GM18861 (cell line): ENCODE measurements around the gene SYP.
"Not testable (repeated sequence)": the region's sequence is repeated elsewhere in the genome, so short reads cannot be mapped to it uniquely, and the experiment has no call there.

Source experiments
- ATAC-seq: cut with Tn5 transposase; IDR thresholded peaks from one replicate; pipeline ENCODE4 v1.9.1; 2021; ENCODE audit not compliant: unreplicated experiment

The SYP gene

GRCh38 chrX:49190821-49191573, 9.0 kb downstream of the SYP start:
- peak; percentile 86 for ATAC-seq

GRCh38 chrX:49189606-49190005, 10.4 kb downstream of the SYP start:
- no peak for ATAC-seq

DNA sequence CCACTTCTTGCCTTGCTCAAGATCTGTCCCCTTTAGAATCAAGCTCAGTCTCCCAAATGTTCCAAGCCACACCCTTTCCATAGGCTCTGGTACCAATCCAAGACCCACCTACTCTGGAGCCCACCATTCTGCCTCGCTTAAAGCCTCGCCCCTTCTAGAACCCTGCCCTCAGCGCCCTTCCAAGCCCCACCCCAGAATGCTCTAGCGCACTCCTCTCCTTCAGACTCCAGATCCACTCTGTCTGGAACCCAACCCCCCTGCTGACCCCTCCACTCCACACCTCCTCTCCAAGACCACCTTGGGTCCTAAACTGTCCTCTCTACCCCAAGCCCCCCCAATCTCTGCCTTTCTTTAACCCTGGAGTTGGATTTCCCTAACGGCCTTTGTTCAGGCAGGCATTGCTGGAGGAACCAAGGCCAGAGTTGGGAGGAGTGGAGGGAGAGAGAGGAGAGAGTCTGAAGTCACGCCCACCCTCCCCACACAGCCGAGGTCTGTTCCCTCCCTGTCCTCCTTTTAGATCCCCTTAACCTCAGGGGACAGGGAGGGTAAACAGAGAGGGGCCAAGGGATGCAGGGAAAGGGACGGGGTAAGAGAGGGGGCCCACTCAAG, 11.4 kb downstream of the SYP start:
- ATAC-seq = no peak

DNA sequence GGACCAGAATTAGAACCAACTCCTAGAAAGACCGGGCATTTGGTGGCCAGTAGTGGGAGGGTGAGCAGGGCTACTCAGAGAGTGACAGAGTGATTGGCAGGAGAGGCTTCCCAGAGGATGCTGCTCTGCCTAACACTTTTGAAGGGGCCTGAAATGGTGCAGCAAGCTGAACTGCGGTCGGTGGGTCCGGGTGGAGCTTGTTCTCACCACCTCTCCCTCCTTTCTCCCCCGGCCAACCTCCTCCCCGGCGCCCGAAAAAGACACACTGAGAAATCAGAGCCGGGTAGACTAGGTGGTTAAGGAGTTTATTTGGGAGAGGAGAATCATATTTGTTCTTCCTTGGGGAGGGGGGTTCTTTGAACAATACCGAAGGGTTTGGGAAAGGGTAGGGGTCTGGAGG, 12.5 kb downstream of the SYP start:
- ATAC-seq = no peak

GRCh38 chrX:49187028-49187394, 13.0 kb downstream of the SYP start:
- ATAC-seq = no peak

GRCh38 chrX:49186125-49187027, 13.6 kb downstream of the SYP start, which contains the start of gene PRICKLE3:
Gene PRICKLE3, minus strand, starts transcription at chrX:49186373. Its CDS starts 76 bp downstream, at chrX:49186297.
- peak; percentile 36 for ATAC-seq

GRCh38 chrX:49184294-49185281, 15.4 kb downstream of the SYP start:
- ATAC-seq = no peak

DNA sequence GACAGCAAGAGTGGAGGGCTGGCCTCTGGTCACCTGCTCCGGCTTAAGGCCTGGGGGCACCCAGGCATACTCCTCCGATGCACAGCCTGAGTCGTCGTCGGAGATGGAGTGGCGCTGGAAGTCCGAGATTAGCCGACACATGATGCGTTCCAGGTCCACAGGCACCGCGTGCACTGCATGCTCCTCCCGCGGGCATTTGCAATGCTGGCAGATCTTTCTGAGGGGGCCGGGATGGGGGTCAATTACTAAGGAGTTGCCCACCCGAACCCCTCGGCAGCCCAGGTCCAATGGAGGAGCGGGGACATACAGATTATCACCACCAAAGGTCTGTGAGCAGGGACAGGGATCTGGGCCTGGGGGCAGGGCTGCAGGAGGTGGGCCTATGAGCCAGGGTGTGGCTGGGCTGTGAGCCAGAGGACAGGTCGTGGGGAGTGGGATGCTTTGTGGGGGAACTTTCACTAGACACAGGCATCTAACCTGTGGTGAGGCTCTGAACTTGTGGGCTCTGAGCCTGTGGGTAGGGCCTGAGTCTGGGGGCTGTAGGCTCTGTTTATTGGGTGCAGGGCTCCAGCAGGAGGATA, 16.2 kb downstream of the SYP start:
- no peak for ATAC-seq

DNA sequence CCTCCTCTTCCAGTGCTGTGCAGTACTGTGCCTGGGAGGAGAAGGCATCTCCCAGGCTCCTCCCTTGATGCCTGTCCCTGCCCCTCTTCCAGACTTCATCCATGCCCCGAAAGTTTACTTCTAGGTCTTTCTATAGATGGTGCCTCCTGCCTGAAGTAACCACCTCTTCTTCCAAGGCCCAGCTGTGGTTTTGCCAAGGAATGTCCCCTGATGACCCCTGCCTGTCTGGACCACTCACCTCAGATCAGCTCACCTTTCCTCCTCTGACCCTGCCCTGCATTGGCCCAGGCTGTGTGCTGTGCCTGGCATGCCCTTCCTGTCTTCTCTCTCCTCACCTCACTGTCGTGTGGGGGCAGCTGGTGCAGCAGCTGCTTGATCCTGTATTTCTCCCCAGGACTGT, 20.6 kb downstream of the SYP start:
- ATAC-seq = no peak

DNA sequence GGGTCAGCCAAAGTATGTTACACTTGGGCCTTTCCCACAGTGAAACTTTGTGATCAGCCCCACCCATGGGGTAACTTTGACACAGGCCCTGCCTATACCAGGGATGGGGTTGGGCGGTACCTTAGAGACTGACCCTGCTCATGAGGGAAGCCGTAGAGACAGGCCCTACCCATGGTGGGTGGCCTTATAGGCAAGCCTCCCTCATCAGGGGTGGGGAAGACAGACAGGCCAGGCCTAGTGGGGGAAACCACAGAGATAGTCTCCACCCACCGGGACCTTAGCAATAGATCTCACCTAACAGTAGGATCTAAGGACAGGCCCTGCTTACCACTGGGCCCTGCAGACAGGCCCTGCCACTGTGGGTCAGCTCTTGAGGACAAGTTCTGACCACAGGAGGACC, 21.5 kb downstream of the SYP start:
- ATAC-seq = no peak

DNA sequence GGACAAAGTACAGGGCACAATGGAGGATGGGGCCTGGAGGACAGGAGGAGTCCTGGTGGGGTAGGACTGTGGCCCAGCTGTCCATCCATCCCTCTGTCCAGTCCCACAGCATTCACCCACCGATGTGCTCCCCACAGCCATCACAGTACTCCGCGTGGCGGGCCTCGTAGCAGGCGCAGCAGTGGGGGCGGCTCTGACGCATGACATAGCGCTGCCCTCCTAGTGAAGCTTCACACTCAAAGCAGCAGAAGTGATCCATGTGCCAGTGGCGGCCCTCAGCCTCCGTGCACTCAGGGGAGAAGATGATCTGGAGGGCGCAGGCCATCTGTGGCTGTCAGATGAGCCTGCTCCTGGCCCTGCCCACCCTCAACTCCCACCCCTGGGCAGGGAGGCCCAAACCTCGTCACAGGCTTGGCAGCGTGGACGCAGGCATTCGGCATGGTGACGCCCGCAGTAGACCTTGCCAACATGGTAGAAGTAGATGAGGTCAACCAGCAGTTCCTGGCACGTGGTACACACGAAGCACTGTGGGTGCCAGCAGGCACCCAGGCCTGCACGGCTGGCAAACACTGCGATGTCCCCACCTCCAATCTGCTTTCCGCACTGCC, 22.0 kb downstream of the SYP start:
- ATAC-seq = no peak

DNA sequence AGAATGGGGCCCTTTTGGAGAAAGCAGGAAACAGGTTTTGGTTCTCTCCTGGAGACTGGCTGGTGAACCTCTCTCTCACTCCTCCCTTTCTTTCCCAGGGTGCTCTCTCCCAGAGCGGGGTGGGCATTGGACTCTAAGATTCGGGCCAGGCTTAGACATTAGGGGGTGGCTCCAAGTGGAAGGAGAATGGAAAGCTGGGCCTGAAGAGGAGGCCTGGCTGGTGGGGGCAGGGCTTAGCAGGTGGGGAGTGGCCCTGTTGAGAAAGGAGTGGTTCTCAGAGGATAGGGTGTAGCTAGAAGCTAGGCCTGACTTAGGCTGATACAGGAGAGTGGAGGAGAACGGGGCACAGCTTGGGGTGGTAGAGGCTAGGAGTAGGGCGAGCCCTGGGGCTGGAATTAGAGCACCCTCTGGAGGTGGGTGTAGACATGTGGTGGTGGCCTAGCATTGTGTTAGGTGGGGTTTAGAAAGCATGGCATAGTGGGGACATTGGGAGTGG, 22.6 kb downstream of the SYP start:
- ATAC-seq = no peak

- no peak for ATAC-seq
Measured at GRCh38 chrX:49176421-49177326, 23.3 kb downstream of the SYP start.

DNA sequence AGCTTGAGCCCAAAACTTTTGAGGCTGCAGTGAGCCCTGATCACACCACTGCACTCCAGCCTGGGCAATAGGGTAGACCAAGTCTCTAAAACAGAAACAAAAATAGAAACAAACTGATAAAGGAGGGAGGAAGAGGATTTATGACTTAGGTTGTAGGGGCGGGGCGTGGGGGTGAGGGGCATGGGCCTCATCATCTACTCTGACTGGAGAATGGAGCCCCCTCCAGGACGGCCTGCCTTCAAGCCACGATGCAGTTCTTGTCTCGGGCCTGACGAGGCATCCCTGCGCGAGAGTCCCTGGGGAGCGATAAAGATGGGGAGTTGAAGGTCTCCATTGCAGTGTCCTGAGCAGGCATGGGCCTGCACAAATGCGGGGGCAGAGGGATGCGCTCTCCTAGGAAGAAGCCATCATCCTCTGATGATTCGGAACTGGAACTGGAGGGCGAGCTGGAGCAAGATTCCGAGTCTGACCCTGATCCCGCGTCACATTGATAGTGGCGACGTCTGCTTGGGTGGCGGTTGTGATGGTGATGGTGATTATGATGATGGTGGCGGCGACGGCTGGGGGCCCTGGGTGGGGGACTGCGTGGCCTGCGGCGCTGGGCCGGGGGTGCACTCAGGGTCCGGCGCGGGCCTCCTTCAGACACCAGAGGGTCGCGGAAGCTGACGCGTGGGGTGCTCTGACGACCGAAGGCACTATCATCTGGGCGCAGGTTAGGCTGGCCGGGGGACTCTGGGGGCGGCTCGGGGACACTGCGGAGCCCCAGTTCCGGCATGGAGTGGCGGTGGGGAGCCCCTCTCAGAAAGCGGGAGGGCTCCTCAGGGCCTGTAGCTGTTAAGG, 24.3 kb downstream of the SYP start:
- no peak for ATAC-seq

- ATAC-seq = no peak
Measured at GRCh38 chrX:49174723-49175122, 25.3 kb downstream of the SYP start.

- ATAC-seq = not testable (repeated sequence)
Measured at GRCh38 chrX:49173544-49173943, 26.4 kb downstream of the SYP start.

- peak; percentile 70 for ATAC-seq
Measured at GRCh38 chrX:49172280-49172780, 27.7 kb downstream of the SYP start.
